Measurements from ENCODE around the gene STYX.

STYX gene

GRCh38 chr14:52786887-52787286, 56.9 kb downstream of the STYX start:
- DNase-seq (ENCODE audit: low read depth in 1 of 2, low spot score in 1 of 2): no peak

- DNase-seq (ENCODE audit: low read depth in 1 of 2, low spot score in 1 of 2): no peak
Measured at GRCh38 chr14:52789118-52789517, 59.2 kb downstream of the STYX start.

- no peak for DNase-seq (ENCODE audit: low read depth in 1 of 2, low spot score in 1 of 2)
Measured at GRCh38 chr14:52790011-52790755, 60.2 kb downstream of the STYX start.

- DNase-seq (ENCODE audit: low read depth in 1 of 2, low spot score in 1 of 2): no peak
Measured at GRCh38 chr14:52790756-52791222, 60.8 kb downstream of the STYX start.

GRCh38 chr14:52791223-52792096, 61.5 kb downstream of the STYX start, which contains the start of gene GNPNAT1:
Gene GNPNAT1 (minus strand): TSS chr14:52791607. CDS start chr14:52784650, 6,957 bp downstream.
- DNase-seq (ENCODE audit: low read depth in 1 of 2, low spot score in 1 of 2): peak; percentile 75 to 81

- no peak for DNase-seq (ENCODE audit: low read depth in 1 of 2, low spot score in 1 of 2)
Measured at GRCh38 chr14:52792097-52792415, 62.1 kb downstream of the STYX start.

DNA sequence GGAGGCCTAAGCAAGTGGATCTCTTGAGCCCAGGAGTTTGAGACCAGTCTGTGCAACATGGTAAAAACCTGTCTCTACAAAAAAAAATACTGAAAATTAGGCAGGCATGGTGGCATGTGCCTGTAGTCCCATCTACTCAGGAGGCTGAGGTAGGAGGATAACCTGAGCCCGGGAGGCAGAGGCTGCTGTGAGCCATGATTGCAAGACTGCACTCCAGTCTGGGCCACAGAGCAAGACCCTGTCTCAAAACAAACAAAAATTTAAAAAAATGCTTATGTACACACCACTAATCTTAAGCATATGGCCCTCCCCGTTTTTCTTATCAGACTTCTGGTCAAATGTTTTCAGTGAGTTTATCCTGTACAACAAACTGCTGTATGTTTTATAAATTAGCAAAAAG, 63.1 kb downstream of the STYX start:
- no peak for DNase-seq (ENCODE audit: low read depth in 1 of 2, low spot score in 1 of 2)

GRCh38 chr14:52797653-52798052, 67.7 kb downstream of the STYX start:
- DNase-seq (ENCODE audit: low read depth in 1 of 2, low spot score in 1 of 2): no peak

GRCh38 chr14:52798826-52799225, 68.9 kb downstream of the STYX start:
- no peak for DNase-seq (ENCODE audit: low read depth in 1 of 2, low spot score in 1 of 2)

DNA sequence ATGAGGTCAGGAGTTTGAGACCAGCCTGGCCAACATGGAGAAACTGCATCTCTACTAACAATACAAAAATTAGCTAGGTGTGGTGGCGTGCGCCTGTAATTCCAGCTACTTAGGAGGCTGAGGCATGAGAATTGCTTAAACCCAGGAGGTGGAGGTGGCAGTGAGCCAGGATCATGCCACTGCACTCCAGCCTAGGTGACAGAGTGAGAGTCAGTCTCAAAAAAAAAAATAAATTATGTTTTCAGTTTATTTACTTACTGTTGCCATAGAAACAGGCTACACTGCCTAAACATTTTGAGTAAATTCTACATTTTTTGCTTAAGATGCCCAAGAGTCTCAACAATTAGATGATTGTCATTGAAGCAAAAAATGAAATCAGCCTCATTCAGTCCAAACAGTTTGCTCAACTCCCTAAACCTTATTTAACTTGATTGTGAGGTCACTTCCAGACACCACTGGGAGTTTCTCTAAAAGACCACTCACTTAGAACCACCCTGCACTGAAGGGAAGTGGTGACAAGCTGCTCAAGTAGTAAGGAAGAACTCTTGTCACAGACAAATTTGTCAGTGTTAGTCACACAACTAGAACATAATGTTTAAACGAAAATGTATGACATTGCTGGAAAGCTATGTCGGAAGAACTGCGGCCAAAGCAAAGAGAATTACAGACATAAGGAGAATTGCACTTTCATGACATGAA, 71.2 kb downstream of the STYX start:
- no peak for DNase-seq (ENCODE audit: low read depth in 1 of 2, low spot score in 1 of 2)

DNA sequence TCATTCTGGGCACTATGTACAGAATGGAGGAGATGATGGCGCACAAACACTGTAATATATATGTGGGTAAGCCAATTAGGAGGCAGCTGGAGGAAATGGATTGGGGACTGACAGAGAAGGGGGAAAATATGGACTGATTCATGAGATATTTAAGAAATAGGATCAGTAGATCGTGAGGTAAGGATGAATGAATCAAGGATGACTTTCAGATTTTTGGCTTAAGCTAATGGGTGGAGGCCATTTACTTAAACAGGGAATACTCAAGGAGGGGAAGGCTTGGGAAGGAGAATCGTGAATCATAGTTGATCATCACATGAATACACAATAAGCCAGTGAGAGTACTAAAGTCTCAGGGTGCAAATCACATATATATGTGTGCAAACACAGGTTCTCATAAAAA, 72.6 kb downstream of the STYX start:
- no peak for DNase-seq (ENCODE audit: low read depth in 1 of 2, low spot score in 1 of 2)

GRCh38 chr14:52806115-52806514, 76.1 kb downstream of the STYX start:
- DNase-seq (ENCODE audit: low read depth in 1 of 2, low spot score in 1 of 2): no peak

DNA sequence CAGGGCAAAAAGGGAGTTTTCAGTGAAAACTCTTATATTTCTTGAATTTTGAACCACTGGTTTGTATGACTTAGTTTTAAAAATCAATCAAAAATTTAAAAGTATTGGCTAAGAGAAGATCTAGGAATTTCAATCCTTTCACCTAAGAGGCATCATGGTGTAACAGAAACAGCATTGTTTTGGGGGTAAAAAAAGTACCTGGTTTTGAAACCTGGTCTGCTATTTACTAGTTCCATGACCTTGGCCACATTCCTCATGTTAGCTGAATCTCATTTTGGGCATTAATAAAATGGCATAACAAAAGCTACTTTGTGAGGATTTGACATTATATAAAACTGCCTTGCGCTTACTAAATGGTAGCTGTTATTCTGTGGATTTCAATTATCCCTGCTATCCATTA, 78.1 kb downstream of the STYX start:
- DNase-seq (ENCODE audit: low read depth in 1 of 2, low spot score in 1 of 2): no peak

DNA sequence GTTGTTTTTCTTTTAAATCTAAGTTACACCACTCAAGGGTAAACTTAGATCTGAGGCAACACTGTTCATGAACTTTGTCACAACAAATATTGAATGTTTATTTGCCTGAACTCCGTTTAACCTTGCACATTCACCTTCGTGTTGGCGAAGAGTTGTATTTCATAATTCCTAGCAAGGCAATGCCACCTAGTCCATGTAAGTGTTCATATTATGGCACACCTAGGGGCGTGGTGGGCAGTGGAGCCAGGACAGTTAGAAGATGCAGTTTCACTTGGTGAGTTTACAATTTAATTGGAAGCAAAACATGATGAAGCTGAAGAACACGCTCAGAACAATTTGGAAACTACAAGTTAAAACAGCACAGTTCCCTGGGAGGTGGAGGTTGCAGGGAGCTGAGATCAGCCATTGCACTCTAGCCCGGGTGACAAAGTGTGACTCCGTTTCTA, 91.9 kb downstream of the STYX start:
- DNase-seq (ENCODE audit: low read depth in 1 of 2, low spot score in 1 of 2): no peak

- DNase-seq (ENCODE audit: low read depth in 1 of 2, low spot score in 1 of 2): no peak
Measured at GRCh38 chr14:52824462-52824861, 94.5 kb downstream of the STYX start.

Measured in stimulated activated CD4-positive, alpha-beta T cell treated with anti-CD3 and anti-CD28 coated beads, Interleukin-15, amount 100 ng/mL, for 1 hour (primary cell).